Stimulated activated effector memory CD8-positive, alpha-beta T cell treated with anti-CD3 and anti-CD28 coated beads, Interleukin-12 subunit alpha, Interleukin-12 subunit beta, amount 100 ng/mL, for 72 hours (primary cell): Measurements from ENCODE around the gene KRT80.
"Not testable (repeated sequence)": the region's sequence is repeated elsewhere in the genome, so short reads cannot be mapped to it uniquely, and the experiment has no call there.

ENCODE experiments used
- ATAC-seq: fragments of 150-1000 bp; cut with Tn5 transposase; 2 replicates; pipeline ENCODE4 v1.10.0; 2021
- DNase-seq, 2 donors: peaks; one replicate each; pipeline ENCODE4 v3.0.0; 2021 to 2022; ENCODE audit warnings: low spot score in 2 of 2
- H3K27ac Mint-ChIP-seq: one replicate; pipeline ENCODE4 v1.8.0; 2022; ENCODE audit warnings: mild to moderate bottlenecking, mixed read lengths
- H3K36me3 Mint-ChIP-seq: one replicate; pipeline ENCODE4 v1.8.0; 2022; ENCODE audit warnings: mild to moderate bottlenecking, mixed read lengths
- H3K4me1 Mint-ChIP-seq: one replicate; pipeline ENCODE4 v1.8.0; 2022; ENCODE audit warnings: mixed read lengths
- H3K4me3 Mint-ChIP-seq: one replicate; pipeline ENCODE4 v1.8.0; 2022; ENCODE audit warnings: mild to moderate bottlenecking, mixed read lengths
- H3K9me3 Mint-ChIP-seq: one replicate; pipeline ENCODE4 v1.8.0; 2022; ENCODE audit warnings: mixed read lengths

KRT80 gene

GRCh38 chr12:52191841-52192791 is at the start of gene KRT80:
TSS of gene KRT80 (minus strand) at chr12:52192014. CDS start at chr12:52191902, 112 bp downstream.
- no peaks in the 10 kb centered on the region for H3K36me3 Mint-ChIP-seq
- DNase-seq (no peak), ATAC-seq (peak; percentile 66)
- H3K27ac Mint-ChIP-seq: peak within 1 kb of the TSS; percentile 45
- peaks cover 10% of the 10 kb centered on the region for H3K4me1 Mint-ChIP-seq
- H3K4me3 Mint-ChIP-seq: no peak within 1 kb of the TSS
- H3K9me3 Mint-ChIP-seq: no peaks in the 10 kb centered on the region

GRCh38 chr12:52241205-52241842 is 49.5 kb upstream of the KRT80 start:
- no peak for DNase-seq
- Mint-ChIP-seq H3K27ac (no peak overlapping the region), H3K4me1 (peaks cover 26% of the 10 kb centered on the region), H3K9me3 (no peaks in the 10 kb centered on the region), H3K36me3 (no peaks in the 10 kb centered on the region), H3K4me3 (no peak overlapping the region)
- no peak for ATAC-seq

GRCh38 chr12:52240247-52240646 is 48.4 kb upstream of the KRT80 start:
- not testable (repeated sequence) for H3K9me3 Mint-ChIP-seq, DNase-seq, H3K4me3 Mint-ChIP-seq, H3K27ac Mint-ChIP-seq, ATAC-seq, H3K36me3 Mint-ChIP-seq
- H3K4me1 Mint-ChIP-seq: peaks cover 19% of the 10 kb centered on the region

GRCh38 chr12:52239767-52240166 is 48.0 kb upstream of the KRT80 start:
- DNase-seq: no peak
- Mint-ChIP-seq H3K9me3 (no peaks in the 10 kb centered on the region), H3K36me3 (no peaks in the 10 kb centered on the region), H3K27ac (no peak overlapping the region), H3K4me1 (peaks cover 19% of the 10 kb centered on the region), H3K4me3 (no peak overlapping the region)
- no peak for ATAC-seq

GRCh38 chr12:52238916-52239646 is 47.3 kb upstream of the KRT80 start:
- Mint-ChIP-seq H3K27ac (no peak overlapping the region), H3K4me1 (peaks cover 17% of the 10 kb centered on the region), H3K36me3 (no peaks in the 10 kb centered on the region), H3K4me3 (no peak overlapping the region), H3K9me3 (no peaks in the 10 kb centered on the region)
- ATAC-seq (no peak), DNase-seq (no peak)

GRCh38 chr12:52238207-52238840 is 46.5 kb upstream of the KRT80 start:
- ATAC-seq: no peak
- Mint-ChIP-seq H3K4me1 (peaks cover 13% of the 10 kb centered on the region), H3K27ac (no peak overlapping the region), H3K36me3 (no peaks in the 10 kb centered on the region), H3K9me3 (no peaks in the 10 kb centered on the region), H3K4me3 (no peak overlapping the region)
- no peak for DNase-seq

GRCh38 chr12:52236386-52237050 is 44.7 kb upstream of the KRT80 start:
- Mint-ChIP-seq H3K9me3 (no peaks in the 10 kb centered on the region), H3K27ac (no peak overlapping the region), H3K36me3 (no peaks in the 10 kb centered on the region), H3K4me1 (peaks cover 8% of the 10 kb centered on the region), H3K4me3 (no peak overlapping the region)
- DNase-seq (no peak), ATAC-seq (no peak)

- H3K9me3 Mint-ChIP-seq: no peaks in the 10 kb centered on the region
- H3K4me1 Mint-ChIP-seq: peaks cover 8% of the 10 kb centered on the region
- no peak overlapping the region for H3K27ac Mint-ChIP-seq
- H3K36me3 Mint-ChIP-seq: no peaks in the 10 kb centered on the region
- DNase-seq (no peak), ATAC-seq (no peak)
- H3K4me3 Mint-ChIP-seq: no peak overlapping the region
Measured at GRCh38 chr12:52235822-52236361, 44.1 kb upstream of the KRT80 start.

- Mint-ChIP-seq H3K36me3 (no peaks in the 10 kb centered on the region), H3K27ac (no peak overlapping the region), H3K9me3 (no peaks in the 10 kb centered on the region), H3K4me1 (peaks cover 8% of the 10 kb centered on the region), H3K4me3 (no peak overlapping the region)
- DNase-seq: no peak
- no peak for ATAC-seq
Measured at GRCh38 chr12:52235001-52235764, 43.4 kb upstream of the KRT80 start.

GRCh38 chr12:52234223-52234810 is 42.5 kb upstream of the KRT80 start:
- no peak overlapping the region for H3K4me3 Mint-ChIP-seq
- DNase-seq (no peak), ATAC-seq (no peak)
- no peaks in the 10 kb centered on the region for H3K9me3 Mint-ChIP-seq
- peaks cover 8% of the 10 kb centered on the region for H3K4me1 Mint-ChIP-seq
- no peak overlapping the region for H3K27ac Mint-ChIP-seq
- no peaks in the 10 kb centered on the region for H3K36me3 Mint-ChIP-seq

- Mint-ChIP-seq H3K36me3 (no peaks in the 10 kb centered on the region), H3K4me3 (no peak overlapping the region), H3K4me1 (peaks cover 8% of the 10 kb centered on the region), H3K27ac (no peak overlapping the region), H3K9me3 (no peaks in the 10 kb centered on the region)
- ATAC-seq (no peak), DNase-seq (no peak)
Measured at GRCh38 chr12:52233462-52234207, 41.8 kb upstream of the KRT80 start.

GRCh38 chr12:52232674-52233461 is 41.1 kb upstream of the KRT80 start, which contains the start of gene KRT7:
TSS of gene KRT7 (plus strand) at chr12:52233243. CDS start at chr12:52233297, 54 bp downstream.
- Mint-ChIP-seq H3K36me3 (no peaks in the 10 kb centered on the region), H3K27ac (no peak within 1 kb of the TSS), H3K9me3 (no peaks in the 10 kb centered on the region), H3K4me3 (no peak within 1 kb of the TSS), H3K4me1 (peaks cover 8% of the 10 kb centered on the region)
- DNase-seq (no peak), ATAC-seq (no peak)
